ENCODE data around the gene IGDCC3.

The IGDCC3 gene

DNA sequence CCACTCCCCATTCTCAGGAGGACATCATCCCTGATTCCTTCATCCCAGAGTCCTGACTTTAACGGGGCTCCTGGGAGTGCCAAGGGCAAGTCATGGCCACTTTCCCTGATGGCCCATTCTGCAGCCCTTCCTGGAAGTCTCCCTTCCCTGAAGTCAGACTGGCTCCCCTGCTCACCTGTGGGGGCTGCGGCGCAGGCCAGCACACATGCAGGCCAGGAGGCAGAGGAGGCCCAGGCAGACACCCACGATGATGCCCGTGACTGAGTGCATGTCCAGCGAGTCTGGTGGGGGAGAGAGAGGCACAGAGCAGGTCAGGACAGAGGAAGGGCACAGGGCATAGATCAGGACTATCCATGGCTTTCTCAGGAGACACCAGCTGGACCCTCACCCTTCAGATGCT is 8.6 kb upstream of the IGDCC3 start:
- no peak for DNase-seq

DNA sequence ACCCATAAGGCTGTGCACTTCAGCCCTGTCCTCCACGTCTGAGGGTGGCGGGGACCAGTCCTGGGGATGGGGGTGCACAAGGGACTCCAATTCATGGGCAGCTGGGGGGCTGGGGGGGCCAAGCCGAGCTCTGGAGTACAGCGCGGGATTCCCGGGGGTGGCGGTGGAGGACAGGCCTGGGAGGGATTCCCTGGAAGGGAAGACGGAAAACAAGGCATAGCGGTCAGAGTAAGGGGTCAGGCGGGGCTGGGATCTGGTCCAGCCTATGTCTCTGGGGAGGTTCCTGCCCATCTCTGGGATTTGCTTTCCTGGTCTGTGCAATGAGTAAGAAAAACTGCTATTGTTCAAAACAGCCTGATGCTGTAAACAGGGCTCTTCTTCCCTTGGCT is 8.1 kb upstream of the IGDCC3 start:
- no peak for DNase-seq

DNA sequence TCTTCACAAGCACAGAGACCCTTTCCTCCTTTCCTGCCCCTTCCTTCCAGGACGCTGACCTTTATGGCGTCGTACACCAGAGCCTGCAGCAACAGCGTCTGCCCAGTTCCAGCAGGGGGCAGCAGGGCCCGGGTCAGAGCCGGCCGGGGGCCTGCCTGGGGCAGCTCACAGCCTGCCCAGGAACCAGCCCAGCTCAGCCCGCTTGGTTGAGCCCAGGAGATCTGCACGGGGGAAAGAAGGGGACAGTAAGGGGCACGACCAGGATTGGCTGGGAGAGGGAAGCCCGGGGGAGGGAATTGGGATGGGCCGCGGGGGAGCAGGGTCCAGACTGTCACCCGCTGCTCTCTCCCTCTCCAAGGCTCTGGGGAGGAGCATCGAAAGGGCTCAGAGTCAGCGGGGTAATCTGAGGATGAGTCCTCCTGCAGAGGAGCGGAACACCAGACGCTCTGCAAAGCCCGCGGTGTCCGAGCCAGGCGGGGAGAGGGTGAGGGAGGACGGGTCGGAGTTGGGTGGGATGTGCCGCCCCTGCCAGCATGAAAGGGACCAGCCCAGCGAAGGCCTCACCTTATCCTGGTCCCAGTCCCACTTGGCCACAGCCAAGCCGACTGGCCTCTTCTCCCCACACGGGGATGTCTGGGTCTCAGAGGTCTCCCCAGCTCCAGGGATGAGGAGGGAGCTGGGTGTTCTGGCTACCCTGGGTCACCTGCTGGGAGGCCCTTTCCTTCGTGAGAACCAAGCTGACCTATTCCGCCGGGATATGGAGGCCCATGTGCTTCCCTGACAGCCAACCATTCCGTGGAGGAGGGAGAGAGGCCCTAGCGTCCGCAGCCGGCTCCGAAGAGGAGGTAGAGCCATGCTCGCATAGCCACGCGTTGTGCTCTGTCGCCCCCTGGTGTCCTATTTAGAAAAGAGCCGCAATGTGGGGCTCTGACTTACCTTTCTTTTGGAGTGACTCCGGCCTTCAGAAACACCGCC is 7.4 kb upstream of the IGDCC3 start:
- DNase-seq, result peak; percentile 67

DNA sequence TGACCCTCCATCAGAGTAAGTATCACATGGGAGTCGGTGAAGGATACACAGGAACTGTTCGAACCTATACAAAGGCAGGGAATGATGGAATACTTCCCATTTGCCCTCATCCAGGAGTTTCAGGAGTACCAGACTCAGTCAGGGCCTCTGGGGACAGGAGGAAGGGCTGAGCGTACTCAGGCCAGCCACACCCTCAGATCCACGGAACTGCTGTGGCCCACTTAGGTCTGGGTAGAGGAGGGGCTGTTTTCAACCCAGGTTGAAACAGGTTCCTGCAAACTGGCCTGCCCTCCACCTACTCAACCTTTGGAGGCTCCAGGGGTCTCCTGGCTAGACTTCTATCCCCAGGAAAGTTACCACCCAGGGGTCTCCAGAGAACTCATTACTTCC is 6.7 kb upstream of the IGDCC3 start:
- no peak for DNase-seq

DNA sequence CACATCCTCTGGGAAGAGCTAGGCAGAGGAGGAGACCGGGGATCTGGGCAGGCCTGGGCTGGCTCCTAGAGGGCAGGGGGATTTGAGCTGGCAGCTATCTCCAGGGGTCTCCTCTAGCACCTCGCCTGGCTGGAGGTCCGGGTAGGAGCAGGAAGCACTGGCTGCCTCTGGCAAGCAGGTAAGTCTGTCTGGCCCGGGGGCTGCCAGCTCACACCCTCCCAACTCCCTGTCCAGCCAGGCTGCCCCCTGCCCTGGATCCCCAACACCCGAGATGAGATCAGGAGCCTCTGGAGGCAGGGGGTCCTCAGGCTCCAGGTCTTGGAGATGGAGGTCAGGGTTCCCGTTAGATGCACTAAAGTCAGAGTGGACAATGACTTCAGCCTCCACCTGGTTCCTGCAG is 6.2 kb upstream of the IGDCC3 start:
- DNase-seq, result no peak

DNA sequence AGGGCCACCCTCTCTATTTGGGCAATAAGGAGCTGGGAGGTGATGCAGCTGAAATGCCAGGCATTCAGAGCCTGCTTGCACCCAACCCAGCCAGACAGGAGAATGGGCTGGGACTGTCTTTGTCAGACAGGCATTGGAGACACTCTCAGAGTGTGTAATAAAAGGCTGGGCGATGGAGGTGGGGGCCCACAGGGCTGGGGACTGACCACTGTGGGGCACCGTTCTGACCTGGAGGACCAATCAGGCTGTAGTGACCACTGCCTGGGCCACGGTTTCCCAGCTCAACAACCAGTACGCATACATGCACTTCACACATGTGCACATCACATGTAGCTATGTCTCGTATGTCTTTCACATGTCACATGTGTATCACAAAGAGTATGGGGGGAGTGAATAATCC is 5.7 kb upstream of the IGDCC3 start:
- no peak for DNase-seq

DNA sequence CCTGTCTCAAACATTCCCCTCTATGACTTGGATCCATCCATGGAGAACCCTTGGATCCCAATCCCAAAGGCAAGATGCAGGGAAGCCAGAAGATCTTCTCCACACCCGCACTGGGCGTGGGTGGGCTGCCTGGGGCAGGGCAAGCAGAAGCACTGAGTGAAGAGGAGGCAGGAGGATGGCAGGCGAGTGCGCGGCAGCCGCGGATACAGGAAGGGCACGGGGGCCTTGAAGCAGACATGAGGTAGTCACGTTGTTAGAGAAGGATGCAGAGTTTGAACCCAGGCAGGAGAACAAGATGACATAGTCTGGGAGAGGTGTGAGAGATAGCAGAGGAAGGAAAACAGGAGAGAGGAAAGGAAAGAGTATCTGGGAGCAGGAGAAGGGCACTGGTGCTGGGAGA is 5.1 kb upstream of the IGDCC3 start:
- no peak for DNase-seq

DNA sequence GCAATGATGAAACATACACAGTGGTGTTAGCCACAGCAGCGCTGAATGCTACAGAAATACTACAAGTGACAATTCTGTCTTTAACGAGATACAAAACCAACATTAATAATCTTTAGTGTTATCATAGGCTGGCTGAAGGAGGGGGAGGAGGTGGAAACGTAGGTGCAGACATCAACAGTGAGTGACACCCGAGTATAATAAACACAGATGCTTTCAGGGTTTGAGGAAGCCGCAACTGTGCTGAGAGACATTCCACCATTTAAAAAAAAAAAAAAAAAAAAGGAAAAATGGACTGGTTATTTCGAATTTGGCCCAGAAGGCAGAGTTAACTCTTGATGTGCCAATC is 4.3 kb upstream of the IGDCC3 start:
- no peak for DNase-seq

DNA sequence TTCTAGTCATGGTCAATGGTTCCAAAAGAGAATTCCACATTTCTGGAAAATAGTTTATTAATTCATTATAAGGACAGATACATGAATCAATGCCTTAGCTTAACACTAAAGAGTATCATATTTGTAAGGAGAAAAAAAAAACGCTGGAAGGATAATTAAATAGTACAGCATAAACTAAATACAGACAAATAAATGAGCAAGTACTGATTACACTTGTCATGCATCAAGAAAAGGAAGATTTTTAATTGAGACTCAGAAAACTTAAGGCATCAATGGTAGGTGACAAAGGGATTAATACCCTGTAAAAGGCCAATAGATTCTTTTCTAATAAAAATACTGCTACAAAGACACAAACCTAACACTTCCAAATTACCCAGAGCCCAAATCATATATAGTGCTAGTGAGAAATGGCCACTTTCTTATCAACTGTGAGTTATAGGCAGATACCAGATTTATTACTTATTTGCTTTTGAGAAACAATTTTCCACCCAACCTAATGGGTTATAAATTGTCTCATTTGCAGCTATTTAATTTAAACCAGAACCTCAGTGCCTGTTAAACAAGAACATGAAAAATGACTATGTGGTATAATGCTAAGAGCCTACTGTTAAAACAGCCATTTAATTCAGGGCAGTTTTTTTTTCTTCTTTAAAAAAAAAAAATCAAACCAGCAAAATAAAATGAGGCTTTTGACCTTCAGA is 3.8 kb upstream of the IGDCC3 start:
- DNase-seq, result no peak

DNA sequence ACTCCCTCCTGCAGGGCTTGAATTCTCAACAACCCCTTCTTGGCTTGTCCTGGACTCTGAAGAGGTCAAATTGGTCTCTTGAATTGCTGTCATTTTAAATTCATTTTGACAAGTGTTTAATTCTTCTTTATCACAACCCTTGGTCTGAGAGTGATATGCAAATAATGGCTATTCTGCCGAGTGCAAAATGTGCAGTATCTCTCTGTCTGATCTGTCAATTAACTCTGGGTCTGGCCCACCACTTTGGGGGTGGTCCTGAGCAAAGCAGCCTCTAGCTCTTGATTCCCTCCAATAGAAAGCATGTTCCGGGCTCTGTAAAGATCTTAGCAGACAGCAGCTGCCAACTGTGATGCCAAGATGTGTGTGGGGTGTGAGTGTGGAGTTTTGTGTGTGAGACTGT is 2.2 kb upstream of the IGDCC3 start:
- no peak for DNase-seq

DNA sequence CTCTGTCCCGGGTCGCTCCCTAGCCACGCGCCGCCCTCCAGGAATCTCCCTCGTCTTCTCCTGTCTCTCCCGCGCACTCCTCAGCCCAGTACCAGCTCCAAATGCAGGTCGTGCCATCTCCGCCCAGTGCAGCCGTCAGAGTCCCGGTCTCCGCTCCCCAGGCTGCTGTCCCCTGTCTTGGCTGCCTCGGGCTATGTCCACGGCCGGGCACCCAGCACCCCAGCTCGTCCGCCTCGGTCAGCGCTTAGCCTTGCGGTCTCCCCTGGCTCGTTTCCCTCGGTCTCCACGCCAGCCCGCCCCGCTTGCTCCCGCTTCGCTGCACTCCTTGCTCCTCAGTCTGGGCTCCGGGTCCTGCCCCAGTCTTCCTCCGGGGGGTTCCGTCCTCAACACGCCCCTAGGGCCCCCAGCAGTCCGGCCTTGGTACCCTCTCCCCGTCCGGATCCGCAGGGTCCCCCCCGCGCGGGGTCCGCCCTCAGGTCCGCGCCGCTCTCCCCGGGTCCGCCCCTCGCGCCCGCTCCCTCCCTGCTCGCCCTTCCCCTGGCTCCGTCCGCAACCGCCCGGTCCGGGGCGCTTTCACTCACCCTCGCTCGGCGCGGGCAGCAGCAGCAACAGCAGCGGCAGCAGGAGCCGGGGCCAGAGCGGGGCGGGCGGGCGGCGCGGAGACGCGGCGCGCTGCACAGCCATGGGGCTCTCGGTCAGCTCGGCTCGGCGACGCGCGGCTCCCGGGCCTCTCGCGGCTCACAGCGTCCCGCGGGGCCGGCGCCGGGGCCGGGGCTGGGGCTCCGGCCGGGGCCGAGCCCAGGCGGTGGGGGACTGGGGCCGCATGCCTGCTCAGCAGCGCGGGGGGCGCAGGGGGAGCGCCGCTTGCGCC is 462 bp downstream of the IGDCC3 start:
- DNase-seq, result no peak

DNA sequence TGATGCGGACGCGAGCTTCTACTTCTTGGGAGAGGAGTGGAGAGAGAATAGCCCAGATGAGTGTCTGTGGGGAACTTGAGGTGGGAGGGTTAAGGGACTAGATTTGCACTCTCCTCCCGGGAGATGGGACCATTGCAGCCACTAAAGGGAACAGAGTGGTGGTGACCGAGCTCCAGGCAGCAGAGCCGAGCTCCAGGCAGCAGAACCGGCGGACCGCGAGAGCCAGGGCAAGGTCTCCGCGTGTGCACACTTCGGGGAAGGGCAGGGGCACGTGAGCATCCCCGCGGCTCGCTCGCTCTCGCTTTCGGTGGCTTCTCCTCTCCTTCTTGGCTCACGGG is 1.1 kb downstream of the IGDCC3 start:
- DNase-seq, result no peak

DNA sequence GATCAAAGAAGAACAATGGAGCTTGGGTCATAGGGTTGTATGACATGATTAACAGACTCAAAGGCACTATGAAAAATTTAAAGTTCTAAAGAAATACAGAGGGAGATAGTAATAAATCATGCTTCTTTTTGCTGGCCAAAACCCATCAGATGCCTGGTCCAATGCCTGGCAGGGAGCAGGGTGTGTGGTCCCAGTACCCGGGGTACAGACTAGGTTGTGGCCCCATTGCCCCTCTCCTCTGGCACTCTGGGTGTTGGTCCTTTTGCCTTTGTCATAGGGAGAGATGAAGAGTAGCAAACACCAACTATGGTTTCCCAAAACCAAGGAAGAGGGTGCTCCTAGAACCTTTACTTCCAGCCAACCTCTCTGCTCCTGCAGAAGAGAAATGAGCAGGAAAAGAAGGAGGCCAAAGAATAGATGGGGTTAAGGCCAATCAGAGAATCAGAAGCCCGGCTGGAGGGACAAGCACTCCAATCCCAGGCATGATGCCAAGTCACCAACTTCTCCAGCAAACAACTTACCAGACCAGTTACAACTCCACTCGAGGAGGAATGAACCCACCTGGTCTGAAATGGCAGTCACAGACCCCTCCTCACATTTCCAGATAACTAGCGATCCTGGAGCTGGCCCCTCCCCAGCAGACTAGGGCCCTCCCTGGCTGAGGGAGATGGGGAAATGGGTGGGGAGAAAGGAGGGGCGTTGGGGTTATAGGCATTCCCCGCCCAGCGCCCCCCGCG is 1.8 kb downstream of the IGDCC3 start:
- no peak for DNase-seq

DNA sequence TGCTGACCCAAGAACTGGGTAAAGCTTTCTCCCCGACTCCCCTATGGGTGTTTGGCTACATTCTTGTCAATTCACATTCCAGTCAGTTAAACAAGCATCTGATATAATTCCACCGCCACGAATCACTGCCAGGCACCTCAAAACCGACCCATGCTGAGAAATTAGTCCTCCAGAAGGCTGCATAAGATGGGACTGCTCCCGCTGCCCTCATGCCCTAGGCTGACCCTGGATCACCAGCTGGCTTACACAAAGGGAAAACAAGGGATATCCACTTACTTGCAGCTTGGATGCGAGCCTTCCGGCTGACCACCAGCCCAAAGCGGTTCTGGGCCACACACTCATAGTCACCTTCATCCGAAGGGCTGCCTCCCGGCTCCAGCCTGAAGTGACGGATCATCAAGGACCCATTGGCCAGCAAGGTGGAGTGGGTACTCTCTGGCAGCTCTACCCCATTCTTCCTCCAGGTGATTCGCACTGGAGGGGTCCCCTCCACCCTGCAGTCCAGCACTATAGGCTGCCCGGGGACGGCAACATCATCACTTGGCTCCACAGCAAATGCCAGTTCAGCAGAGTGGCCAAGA is 2.9 kb downstream of the IGDCC3 start:
- DNase-seq, result no peak

DNA sequence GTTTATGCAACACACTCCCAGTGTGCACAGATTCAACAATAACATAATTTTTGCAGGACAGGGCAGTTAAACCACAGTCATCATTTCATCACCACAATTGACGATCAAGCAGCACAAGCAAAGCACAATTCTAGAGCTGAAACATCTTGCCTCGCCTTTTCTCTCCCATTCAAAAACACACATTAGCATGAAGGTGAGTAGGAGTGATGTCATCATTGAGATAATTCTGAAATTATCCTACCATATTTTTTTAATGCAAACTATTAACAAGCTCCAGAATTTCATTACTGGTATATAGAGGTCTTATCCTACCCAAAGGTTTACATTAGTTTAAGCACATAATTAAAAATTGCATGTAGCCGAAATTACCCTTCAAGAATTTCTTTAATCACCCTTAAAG is 3.5 kb downstream of the IGDCC3 start:
- no peak for DNase-seq

DNA sequence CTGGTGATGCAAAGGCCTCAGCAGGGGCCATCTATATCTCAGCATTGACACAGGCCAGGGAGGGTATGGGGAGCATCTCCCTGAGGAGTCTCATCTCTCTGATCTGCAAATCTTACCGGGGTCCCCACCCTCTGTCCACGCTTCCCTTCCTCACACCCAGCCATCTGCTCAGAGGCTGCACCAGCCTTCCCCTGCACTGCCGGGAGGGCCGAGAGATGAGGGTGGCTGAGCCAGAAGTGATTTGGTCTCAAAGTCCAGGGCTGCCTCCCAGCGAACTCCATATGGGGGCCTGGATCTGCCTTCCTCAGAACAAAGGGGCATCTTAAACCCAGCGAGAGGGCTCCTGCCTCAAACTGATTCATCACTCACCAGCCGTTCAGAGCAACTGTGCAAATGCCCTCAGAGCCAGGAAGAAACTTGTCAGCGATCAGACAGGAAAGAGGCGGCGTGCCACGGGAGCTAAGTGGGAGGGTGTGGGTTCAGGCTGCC is 4.6 kb downstream of the IGDCC3 start:
- DNase-seq, result no peak

DNA sequence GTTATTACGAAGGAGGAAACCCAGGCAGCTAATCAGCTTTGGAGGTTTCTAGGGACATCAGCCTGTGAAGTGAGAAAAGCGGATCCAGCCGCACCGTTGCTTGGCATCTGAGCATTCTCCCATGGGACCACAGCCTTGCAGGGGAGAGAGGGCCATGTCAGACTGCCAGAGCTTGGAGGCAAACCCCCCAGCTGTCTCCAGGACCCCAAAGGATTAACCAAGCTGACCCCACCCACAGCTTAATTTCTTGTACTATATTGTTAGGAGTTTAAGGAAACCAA is 5.1 kb downstream of the IGDCC3 start:
- DNase-seq, result no peak

DNA sequence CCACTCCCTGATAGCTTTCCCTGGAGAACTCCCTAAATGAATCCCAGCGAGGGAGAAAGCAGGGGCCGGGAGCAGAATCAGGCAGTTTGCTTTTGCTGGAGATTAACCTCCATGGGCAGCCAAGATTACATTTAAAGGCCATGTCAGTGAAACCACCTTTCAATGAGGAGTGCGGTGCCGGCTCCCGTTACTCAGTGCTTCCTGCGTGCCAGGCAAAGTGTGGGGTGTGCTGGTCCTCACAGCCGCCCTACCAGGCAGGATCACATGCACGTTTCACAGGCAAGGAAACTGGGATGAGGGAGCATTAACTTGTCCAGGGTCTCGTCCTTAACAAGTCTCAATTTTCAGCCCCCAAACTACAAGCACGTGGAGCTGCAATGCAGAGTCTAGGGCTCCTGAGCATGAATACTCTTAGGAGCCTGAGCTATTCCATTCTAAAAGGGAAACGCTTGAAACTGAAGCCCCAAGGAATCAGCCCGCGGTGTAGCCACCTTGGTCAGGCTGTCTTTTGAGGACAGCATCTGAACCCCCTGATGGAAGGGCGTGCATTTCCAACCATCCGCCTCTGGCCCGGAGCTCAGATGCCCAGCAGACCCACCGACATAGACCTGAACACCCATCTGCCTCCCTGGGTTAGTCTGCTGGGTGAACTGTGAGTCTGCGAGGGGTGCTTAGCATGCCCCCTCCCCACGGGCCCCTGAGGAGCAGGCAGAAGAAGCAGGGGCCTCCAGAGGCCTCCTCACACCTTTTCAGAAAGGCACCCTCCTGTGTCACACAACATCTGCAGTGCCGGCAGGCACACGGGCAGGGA is 5.6 kb downstream of the IGDCC3 start:
- DNase-seq, result no peak

DNA sequence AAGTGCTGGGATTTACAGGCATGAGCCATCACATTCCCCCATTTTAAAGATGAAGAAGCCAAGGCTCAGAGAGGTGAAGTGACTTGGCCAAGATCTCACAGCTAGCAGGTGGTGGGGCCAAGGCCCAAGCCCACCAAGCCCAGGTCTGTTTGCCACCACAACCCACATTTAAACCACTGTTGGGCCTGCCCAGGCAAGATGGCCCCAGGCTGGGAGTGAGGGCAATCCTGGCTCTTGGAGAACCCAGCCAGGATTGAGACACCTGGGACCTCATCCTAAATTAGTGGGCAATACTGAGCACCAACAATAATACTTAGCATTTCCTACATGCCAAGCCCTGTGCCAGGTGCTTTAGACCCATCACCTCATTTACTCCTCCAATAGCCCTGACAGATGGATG is 6.9 kb downstream of the IGDCC3 start:
- no peak for DNase-seq

DNA sequence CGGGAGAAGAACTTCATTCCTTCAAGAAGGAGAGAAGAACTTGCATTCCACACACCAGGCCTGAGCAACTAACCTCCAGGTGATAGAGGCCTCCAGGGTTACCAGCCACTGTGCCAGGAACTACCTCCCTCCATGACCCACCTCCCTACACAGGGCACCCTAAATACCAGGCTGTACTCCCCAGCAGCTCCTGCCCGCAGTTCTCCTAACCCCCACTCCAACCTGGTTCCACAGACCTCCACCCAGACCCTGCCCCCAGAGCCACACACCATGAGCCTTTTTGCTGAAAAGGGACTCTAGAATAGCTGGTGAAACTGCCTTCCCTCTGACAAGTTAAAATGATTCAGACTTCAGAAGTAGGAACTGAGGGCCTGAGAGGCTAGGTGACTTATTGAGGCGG is 8.2 kb downstream of the IGDCC3 start:
- DNase-seq, result no peak

DNA sequence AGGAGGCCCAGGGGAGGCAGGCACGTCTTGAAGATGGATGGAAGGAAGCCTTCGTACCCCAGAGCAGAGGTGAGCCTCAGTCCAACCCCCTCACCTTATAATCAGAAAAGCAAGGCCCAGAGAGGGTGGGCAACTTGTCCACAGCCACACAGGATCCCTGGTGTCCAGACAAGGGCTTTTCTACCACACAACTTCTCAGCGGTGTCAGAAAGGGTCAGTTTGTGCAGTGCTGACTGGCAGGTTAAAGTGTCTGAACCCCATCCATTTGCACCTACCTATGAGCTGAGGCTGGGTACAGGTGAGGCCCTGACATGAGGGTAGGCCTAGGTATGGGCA is 8.6 kb downstream of the IGDCC3 start:
- no peak for DNase-seq

All from GDM1 (cell line).